H1 (cell line): Measurements from ENCODE around the gene USP37. TPM values are rescaled to one million over a fixed set of nuclear protein-coding genes. Genes with fewer than 3 reads are reported as not detected.

ENCODE experiments used
- SIN3A ChIP-seq, 2 experiments: IDR thresholded peaks in 1 of 2; conservative IDR thresholded peaks in 1 of 2; 2 replicates each; pipeline ENCODE4 v1.6.1; 2011 to 2012; ENCODE audit warnings: low read length in 2 of 2, improper control_type of control experiment in 1 of 2, low read depth in 1 of 2, mild to moderate bottlenecking in 1 of 2
- polyA plus RNA-seq, 7 experiments: library from polyadenylated mRNA; depleted of rRNA in 3 of 7; stranded (reverse) in 5 of 7; unstranded in 2 of 7; fragments of >200 nt in 5 of 7; fragments of 200-250 nt in 2 of 7; gene quantifications; 1 replicate in 5 of 7; 2 replicates in 1 of 7; 4 replicates in 1 of 7; pipeline versions ENCODE4 v1.2.1 to v1.2.3, GENCODE V29; 2011 to 2013; ENCODE audit warnings: missing spikeins in 2 of 7, mixed read lengths in 2 of 7
- total RNA-seq: library from RNA; stranded (reverse); fragmentation: NEBNext Ultra II Directional; extraction: Animal tissue kit (Norgen Biotek cat#: 25700); gene quantifications from 2 replicates; pipeline ENCODE4 v1.2.1, GENCODE V29; 2021

Gene USP37
- total and polyA plus RNA-seq, 2 of the 8 experiments (the other 6 are each of a cell fraction or from before 2014, with no cell fraction given), result 3.8 to 29.1 TPM

DNA sequence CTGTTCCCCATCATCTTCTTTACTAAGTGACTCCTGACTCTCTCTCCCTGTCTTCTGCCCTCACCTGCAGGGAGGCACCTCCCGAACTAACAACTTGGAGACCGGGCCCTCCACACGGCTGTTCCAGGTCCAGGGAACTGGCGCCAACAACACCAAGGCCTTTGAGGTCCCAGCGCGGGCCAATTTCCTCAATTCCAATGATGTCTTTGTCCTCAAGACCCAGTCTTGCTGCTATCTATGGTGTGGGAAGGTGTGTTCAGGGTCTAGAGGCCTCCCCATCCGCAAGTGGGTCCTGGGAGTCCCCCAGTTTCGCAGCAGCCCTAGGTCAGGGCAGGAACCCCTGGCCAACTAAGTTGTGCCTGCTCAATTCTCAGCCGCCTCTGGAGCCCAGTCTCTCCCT is 133.7 kb downstream of the USP37 start (continued):
- TF ChIP-seq SIN3A (conservative IDR thresholded peaks at IDR 0.05 in 1 of 2, IDR thresholded peaks at IDR 0.05 in 1 of 2; ENCODE audit: low read depth in 1 of 2, low read length in 2 of 2), result no peak
